Superior temporal gyrus (tissue), 1 donor: ENCODE results near the gene NDOR1.

Experiments used
- DNase-seq: peaks from one replicate; pipeline ENCODE4 v3.0.0-alpha.2; 2016; ENCODE audit errors: extremely low spot score

Gene NDOR1

DNA sequence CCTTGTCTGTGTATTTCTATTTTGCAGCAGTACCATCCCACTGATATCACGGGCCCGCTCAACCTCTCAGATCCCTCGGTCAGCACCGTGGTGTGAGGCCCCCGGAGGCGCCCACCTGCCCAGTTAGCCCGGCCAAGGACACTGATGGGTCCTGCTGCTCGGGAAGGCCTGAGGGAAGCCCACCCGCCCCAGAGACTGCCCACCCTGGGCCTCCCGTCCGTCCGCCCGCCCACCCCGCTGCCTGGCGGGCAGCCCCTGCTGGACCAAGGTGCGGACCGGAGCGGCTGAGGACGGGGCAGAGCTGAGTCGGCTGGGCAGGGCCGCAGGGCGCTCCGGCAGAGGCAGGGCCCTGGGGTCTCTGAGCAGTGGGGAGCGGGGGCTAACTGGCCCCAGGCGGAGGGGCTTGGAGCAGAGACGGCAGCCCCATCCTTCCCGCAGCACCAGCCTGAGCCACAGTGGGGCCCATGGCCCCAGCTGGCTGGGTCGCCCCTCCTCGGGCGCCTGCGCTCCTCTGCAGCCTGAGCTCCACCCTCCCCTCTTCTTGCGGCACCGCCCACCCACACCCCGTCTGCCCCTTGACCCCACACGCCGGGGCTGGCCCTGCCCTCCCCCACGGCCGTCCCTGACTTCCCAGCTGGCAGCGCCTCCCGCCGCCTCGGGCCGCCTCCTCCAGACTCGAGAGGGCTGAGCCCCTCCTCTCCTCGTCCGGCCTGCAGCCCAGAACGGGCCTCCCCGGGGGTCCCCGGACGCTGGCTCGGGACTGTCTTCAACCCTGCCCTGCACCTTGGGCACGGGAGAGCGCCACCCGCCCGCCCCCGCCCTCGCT, 37.5 kb upstream of the NDOR1 start:
- no peak for DNase-seq

DNA sequence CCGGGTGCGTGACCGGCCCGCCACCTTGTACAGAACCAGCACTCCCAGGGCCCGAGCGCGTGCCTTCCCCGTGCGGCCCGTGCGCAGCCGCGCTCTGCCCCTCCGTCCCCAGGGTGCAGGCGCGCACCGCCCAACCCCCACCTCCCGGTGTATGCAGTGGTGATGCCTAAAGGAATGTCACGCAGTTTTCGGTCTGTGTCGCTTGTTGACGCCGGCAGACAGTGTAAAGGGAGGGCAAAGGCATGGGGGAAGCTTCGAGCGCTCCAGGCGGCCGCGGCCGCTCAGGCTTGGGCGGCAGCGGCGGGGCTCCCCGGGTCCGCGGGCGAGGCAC, 37.0 kb upstream of the NDOR1 start:
- DNase-seq, result no peak

- DNase-seq, result no peak
Observed at GRCh38 chr9:137168904-137169856, 36.3 kb upstream of the NDOR1 start.

DNA sequence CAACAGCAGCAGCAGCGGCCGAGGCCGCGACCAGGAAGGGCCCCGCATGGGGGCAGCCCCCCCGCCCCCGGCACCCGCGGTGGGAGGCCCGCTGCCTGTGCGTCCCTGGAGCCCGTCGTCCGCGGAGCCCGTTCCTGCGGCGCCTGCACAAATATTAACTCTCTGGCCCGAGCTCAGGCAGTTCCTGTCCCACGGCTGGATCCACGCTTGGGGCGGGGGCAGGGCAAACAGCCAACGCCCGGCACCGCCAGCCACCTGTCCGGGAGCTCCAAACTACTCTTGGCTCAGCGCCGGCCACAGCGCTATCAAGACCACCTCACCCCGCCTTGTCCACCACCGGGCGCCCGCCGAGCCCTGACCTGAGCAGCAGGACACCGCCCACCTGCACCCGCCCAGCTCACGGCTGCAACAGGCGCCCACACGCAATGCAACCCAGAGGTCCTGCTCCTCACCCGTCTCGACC, 35.6 kb upstream of the NDOR1 start, which contains the start of gene LRRC26:
Gene LRRC26 (minus strand): TSS at position 156 of the 463 bp plus-strand sequence. CDS start 108 bp downstream, at position 48.
- DNase-seq, result no peak

- no peak for DNase-seq
Observed at GRCh38 chr9:137170486-137171148, 34.9 kb upstream of the NDOR1 start.

DNA sequence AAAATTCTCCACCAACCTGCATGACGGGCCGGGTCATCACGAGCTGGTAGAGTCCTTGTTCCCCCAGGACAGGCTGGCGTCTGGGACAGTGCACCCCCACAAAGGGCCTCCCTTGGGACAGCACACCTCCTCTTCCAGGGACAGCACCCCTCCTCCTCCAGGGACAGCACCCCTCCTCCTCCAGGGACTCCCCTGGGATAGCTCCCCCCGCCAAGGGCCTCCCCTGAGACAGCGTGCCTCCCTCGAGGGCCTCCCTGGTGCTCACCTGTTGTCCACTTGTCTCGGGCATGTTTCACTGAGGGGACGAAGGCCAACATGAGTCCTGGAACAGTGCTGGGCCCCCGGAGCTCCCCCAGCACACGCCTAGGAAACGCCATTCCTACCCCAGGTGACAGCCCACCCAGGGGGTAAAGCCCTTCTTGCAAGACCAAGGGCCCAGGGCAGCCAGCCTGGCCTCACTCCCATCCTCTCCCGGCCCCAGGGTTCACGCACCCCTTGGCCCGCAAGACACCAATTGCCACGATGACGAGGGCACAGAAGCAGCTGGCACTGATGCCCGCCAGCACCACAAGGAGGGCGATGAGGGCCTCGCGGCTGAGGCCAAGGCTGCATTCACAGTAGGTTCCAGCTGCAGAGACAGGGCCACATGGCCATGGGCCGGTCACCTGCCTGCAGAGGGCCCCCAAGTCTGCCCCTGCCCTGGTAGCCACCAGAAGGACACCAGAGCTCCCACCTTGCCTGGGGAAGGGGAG, 34.2 kb upstream of the NDOR1 start:
- DNase-seq, result no peak

- DNase-seq, result no peak
Observed at GRCh38 chr9:137172901-137173795, 32.4 kb upstream of the NDOR1 start.

DNA sequence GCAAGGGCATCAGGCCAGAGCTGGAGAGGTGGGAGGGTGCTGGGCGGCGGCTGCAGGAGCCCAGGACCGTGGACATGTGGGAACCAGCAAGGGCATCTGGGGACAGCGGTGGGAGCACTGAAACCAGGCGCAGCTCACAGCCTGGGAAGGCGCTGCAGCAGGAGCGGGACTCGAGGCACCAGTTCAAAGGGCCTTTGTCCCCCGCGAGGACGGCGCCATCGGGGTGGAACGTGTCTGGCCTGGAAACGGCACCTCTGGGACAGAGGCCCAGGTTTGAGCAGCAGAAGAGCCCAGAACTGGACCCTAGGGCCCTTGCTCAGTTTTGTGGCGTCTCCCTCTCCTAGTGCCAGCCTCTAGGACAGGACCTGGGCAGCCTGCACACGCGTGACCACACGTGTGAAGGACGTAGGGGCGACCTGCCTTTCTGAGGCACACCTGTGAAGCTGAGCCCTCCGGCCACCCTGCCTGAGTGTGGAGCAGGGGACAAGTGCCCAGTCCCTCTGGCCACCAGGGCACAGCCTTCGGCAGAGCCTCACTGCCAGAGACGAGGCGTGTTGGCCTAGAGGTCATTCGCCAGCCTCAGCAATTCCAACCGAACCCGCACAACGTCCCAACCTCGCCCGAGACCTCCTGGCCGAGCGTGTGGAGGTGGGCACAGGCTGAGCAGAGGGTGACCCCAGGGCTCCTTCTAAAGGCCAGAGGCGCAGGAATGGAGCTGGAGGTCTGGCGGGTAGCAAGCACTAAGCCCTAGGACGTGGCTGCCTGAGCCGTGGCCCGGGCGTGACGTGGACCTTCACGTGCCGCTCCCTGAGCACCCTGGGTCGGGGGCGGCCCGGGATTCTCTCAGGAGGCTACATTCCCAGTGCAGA, 31.5 kb upstream of the NDOR1 start:
- DNase-seq, result no peak

- DNase-seq, result no peak
Observed at GRCh38 chr9:137174722-137175293, 30.7 kb upstream of the NDOR1 start.

DNA sequence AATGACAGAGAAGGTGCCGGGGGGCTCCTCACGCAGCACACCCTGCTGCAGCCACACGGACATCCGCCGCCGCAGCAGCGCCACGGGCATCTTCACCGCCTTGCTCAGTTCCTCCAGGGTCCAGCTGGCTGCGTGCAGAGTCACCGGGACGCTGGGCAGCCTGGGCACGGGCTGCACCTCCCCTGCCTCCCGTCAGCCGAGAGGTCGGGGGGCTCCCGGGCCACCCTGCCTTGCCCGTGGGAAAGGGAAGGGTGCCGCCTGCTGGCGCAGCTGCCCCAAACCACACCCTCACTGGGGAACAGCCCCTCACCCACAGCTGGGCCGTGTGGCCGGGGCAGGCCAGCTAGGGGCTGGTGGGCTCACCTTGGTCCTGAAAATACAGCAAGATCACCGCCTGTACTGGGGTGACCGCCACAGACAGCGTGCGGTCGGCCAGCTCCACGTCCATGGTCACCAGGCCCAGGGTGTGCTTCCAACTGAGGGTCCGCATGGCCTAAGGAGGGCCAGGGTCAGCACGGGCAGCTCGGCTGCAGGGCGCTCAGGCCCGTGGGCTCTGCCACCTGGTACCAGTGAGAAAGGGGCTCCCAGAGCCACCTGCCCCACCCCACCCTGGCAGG, 30.0 kb upstream of the NDOR1 start:
- no peak for DNase-seq

- DNase-seq, result no peak
Observed at GRCh38 chr9:137176302-137177182, 29.0 kb upstream of the NDOR1 start.

DNA sequence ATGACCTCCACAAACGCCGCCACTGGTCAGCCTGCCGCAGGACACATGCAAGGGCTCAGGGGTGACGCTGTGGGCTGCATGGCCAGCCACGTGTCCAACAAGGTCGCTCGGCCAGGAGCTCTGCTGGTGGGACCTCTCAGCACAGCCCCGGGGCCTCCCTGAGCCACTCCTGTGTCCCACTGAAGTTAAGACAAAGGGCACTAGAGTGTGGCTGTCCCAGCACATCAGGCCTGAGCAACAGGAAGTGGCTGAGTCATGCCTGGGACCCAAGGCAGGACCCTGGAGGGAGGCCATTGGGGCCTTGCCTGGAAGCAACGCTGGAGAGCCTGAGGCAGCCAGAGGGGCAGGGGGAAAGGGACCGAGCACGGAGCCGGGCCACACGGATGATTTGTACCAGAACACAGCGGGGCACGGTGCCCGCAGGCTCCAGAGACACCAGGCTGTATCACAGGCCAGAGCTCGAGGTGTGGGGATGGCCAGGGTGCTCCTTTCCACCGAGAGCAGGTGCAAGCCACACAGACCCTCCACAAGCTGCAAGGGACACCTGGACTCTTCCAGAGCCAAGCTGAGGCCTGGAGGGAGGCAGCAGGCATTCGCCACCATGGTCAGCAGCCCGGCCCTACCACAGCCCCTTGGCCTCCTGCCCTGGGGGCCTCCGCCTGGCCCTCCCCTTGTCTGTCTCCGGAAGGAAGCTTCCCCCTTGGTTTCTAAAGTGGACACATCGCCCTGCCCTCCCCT, 27.1 kb upstream of the NDOR1 start:
- no peak for DNase-seq

DNA sequence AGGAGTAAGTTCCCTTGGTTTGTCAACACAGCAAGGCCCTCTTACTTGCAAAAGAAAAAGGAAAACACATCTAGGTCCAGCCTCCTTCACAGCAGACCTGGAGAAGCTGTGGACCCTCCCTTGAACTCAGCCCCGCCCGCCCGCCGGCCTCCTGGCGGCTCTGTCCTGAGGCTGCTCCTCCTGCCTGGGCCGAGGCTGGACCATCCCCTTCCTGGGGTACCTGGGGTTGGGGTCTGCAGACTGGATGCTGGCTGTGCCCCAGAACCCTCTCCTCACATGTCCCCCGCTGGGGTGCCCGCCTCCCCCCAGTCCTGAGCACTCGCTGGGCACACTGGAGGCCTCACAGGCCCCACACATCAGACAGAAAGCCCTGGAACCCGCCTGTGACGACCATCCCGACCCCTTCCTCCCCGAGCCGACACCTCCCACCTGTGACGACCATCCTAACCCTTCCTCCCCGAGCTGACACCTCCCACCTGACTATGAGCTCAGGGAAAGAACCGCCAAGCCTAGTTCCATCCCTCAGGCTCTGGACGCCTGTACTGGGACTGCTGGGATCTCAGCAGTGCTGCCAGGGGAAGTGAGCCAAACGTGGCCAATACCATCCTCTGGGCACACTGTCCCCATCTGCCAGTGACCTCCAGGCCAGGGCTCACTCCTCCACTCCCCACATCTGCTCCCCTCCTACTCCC, 26.4 kb upstream of the NDOR1 start:
- no peak for DNase-seq

- DNase-seq, result no peak
Observed at GRCh38 chr9:137179761-137180160, 25.7 kb upstream of the NDOR1 start.

DNA sequence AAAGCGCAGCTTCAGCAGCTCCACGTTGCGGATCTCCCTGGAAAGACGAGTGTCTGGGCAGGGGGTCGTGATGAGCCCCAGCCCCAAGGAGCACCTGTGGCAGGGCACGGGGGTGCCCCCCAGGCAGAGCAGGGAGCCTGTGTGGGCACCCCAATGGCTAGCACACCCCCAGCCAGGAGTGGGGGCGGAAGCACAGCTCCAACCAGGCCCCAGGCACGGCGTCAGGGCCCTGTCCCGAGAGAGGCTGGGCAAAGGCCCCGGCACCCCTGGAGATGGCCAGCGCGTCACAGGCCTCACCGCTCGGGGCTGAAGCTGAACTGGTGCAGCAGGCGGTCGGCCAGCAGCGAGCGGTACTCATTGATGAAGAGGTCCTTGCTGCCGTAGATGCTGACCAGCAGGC, 25.0 kb upstream of the NDOR1 start:
- no peak for DNase-seq

GRCh38 chr9:137181680-137182079, 23.8 kb upstream of the NDOR1 start:
- DNase-seq, result no peak
